ENCODE measurements around the gene INPP5A.

DNA sequence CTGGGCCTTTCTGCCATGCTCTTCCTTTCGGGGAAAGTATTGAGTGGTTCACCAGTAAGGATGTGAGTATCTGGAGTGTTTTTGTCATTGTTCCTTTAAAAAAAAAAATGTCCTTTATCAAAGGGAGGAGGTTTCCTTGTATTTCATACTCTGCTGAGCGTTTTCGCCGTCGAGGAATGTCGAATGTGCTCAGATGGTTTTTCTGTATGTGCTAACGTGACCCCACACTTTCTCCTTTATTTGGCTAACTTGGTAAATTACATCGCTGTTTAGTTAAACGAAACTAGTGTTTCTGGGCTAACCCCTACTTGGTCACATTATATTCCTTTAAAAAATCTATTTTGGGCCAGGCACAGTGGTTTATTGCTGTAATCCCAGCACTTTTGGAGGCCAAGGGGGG is 45.9 kb downstream of the INPP5A start:
- TF ChIP-seq, protein P1, sequence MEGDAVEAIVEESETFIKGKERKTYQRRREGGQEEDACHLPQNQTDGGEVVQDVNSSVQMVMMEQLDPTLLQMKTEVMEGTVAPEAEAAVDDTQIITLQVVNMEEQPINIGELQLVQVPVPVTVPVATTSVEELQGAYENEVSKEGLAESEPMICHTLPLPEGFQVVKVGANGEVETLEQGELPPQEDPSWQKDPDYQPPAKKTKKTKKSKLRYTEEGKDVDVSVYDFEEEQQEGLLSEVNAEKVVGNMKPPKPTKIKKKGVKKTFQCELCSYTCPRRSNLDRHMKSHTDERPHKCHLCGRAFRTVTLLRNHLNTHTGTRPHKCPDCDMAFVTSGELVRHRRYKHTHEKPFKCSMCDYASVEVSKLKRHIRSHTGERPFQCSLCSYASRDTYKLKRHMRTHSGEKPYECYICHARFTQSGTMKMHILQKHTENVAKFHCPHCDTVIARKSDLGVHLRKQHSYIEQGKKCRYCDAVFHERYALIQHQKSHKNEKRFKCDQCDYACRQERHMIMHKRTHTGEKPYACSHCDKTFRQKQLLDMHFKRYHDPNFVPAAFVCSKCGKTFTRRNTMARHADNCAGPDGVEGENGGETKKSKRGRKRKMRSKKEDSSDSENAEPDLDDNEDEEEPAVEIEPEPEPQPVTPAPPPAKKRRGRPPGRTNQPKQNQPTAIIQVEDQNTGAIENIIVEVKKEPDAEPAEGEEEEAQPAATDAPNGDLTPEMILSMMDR (IDR thresholded peaks at IDR 0.05), result no peak
- no peak for TF ChIP-seq POLR2A (IDR thresholded peaks at IDR 0.05)
